RWPE1 (cell line): ENCODE results near the gene SUCO.

Experiments
- CTCF ChIA-PET: fragments of 350-600 bp; sonication (Branson Sonifier 250); formaldehyde crosslinking; extraction: SDS; loops from one replicate; lab custom pipeline; 2021; lab: Yijun Ruan, JAX
- POLR2A ChIA-PET: fragments of 400-600 bp; formaldehyde crosslinking; extraction: SDS; loops from one replicate; lab custom pipeline; 2020; ENCODE audit warnings: antibody characterized with exemption; ENCODE audit not compliant: low non-redundant PET; lab: Yijun Ruan, JAX
- DNase-seq: peaks from one replicate; pipeline ENCODE4 v3.0.0; 2012; ENCODE audit warnings: low spot score
- H3K27ac ChIP-seq: fragments of 450-650 bp; 2 replicates; pipeline ENCODE4 v1.5.1; 2017
- TF ChIP-seq, protein P1 (sequence below): fragments of 450-650 bp; conservative IDR thresholded peaks from 2 replicates; pipeline ENCODE4 v1.5.1; 2017; ENCODE audit warnings: low read depth, mild to moderate bottlenecking

Gene SUCO

DNA sequence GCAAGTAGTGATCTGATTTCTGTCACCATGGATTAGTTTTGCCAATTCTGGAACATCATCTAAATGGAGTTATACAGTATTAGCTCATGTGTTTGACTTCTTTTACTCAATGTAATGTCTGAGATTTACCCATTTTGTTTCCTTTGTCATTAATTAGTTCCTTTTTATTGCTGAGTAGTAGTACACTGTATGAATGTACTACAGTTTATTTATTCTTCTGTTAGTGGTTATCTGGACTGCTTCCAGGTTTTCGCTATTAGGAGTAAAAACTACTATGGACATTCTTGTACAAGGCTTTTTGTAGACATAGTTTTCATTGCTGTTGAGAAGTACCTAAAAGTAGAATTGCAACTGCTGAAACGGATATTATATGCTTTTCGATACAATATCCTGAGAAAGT lies 14.1 kb downstream of the SUCO start:
- no peak for DNase-seq
- no peak overlapping the region for H3K27ac ChIP-seq
- TF ChIP-seq, protein P1, sequence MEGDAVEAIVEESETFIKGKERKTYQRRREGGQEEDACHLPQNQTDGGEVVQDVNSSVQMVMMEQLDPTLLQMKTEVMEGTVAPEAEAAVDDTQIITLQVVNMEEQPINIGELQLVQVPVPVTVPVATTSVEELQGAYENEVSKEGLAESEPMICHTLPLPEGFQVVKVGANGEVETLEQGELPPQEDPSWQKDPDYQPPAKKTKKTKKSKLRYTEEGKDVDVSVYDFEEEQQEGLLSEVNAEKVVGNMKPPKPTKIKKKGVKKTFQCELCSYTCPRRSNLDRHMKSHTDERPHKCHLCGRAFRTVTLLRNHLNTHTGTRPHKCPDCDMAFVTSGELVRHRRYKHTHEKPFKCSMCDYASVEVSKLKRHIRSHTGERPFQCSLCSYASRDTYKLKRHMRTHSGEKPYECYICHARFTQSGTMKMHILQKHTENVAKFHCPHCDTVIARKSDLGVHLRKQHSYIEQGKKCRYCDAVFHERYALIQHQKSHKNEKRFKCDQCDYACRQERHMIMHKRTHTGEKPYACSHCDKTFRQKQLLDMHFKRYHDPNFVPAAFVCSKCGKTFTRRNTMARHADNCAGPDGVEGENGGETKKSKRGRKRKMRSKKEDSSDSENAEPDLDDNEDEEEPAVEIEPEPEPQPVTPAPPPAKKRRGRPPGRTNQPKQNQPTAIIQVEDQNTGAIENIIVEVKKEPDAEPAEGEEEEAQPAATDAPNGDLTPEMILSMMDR, result no peak
- CTCF ChIA-PET, result no interaction called here
- POLR2A ChIA-PET, result no interaction called here

DNA sequence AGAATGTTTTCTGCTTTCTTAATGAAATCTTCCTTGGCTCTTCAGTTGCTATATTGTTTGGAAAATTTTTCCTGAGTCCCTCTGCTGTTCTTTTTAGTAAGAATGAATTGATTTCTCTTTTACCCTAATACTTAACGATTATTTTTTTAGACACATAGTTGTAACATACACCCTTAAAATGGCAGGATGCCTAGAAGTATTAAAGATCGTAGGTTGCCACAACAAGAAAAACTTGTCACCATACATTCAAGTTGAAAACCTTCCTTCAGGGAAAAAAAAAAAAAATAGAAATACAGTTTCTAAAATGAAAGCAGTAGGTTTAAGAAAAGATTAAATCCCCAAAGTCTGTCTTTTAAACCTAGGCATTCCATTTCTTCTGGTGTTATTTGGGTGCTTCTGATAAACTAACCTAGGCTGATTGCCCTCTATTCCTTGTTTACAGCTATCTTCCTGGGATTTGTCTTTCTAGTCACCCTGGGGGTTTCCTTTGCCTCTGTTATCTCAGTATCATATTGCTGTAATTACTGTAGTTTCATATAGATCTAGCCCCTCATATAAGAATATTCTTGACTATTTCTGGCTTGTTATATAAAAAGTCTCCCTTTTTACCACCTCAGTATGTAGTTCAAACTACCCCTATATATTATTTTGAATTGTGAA lies 16.8 kb downstream of the SUCO start:
- ChIA-PET POLR2A (no interaction called here), CTCF (interaction anchor here (0.6 kb wide), 1 partner anchor 1956 kb away, joined by 3 read pairs; no protein-coding TSS in a partner anchor)
- no peak for DNase-seq
- TF ChIP-seq, protein P1, result no peak
- no peak overlapping the region for H3K27ac ChIP-seq

DNA sequence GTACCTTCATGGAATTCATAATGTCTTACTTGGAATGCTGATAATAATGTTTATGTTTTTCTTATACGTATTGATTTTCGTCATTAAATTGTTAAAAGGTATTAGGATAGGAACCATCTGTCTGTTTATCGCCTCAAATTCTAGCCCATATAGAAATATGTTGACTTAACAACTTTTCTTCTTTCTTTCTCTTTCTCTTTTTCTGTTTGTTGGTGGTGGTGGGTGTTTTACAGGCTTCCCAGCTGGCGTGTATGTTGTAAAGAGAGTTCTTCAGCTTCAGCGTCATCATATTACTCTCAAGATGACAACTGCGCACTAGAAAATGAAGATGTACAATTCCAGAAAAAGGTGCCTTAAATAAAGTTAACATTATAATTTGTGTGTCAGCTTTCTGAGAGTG lies 18.3 kb downstream of the SUCO start:
- TF ChIP-seq, protein P1, result no peak
- no peak for DNase-seq
- H3K27ac ChIP-seq, result no peak overlapping the region
- CTCF ChIA-PET, result interaction anchor here (0.6 kb wide), 1 partner anchor 779 kb away, joined by 3 read pairs; no protein-coding TSS in a partner anchor
- POLR2A ChIA-PET, result no interaction called here

DNA sequence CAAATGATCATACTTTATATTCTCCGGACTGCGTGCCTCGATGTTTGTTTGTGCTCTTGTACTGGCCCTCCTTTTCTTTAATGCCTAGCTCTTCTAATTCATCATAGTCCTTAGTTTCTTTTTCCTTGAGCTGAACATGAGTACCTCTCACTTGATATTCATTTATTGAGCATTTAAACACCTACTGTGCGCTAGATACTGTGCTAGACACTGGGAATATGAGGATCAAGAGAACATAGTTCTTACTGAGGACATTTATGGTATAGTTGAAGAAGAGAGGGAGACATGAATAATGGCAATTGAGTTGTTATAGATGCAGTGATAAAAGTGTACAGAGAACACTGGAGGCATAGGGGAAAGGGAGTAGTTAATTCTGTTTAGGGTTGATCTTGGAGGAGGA lies 22.0 kb downstream of the SUCO start:
- no peak overlapping the region for H3K27ac ChIP-seq
- ChIA-PET POLR2A (no interaction called here), CTCF (no interaction called here)
- TF ChIP-seq, protein P1, result no peak
- no peak for DNase-seq

DNA sequence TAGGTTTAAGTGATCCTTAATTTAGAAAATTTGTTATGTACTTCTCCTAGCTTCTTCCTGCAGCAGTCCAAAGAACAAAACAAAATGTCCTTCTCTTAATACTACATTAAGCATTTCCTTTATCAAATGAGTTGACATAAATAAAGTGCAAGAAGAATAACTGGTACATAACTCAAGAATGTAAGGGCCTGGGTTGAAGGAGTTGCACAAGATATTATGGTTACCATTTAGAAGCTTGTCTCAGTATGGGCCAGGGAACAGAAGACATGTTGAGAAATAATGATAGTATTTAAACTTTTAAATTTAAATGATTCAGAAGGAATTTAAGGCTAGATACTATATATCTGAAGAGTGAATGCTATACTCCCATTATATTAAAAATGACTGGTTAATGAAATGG lies 23.5 kb downstream of the SUCO start:
- TF ChIP-seq, protein P1, result no peak
- no peak for DNase-seq

DNA sequence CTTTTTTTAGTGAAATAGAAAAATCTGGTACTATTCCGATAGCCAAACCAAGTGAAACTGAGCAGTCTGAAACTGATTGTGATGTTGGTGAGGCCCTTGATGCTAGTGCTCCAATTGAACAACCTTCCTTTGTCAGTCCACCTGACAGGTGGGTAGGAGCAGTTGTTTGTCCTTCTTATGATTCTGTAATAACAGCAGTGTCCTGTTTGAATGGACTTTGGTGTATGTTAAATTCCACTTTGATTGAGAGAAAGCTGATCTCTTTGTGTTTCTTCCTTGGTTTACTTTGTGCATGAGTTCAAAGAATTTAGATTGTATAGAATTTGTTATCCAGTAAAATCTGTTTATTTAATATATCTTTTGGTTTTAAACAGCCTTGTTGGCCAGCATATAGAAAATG lies 24.3 kb downstream of the SUCO start:
- TF ChIP-seq, protein P1, result no peak
- no peak overlapping the region for H3K27ac ChIP-seq
- ChIA-PET CTCF (interaction anchor here (0.5 to 1.2 kb wide), 3 partner anchors 59 to 1311 kb away, joined by 3 to 6 read pairs (median 3); partner anchors contain the start of gene ZBTB37), POLR2A (no interaction called here)
- DNase-seq, result no peak

More for the DNA sequence above, 23.5 kb downstream of the SUCO start:
- ChIA-PET POLR2A (no interaction called here), CTCF (interaction anchor here (1.2 kb wide), 1 partner anchor 106 kb away, joined by 6 read pairs; no protein-coding TSS in a partner anchor)
- H3K27ac ChIP-seq, result no peak overlapping the region
